SU-DHL-6 (cell line): ENCODE data around the gene NTM.

Experiments
- H2AFZ ChIP-seq: fragments of 200-600 bp; sonication (generic); 2 replicates; pipeline ENCODE4 v1.6.1; 2014; ENCODE audit warnings: low read depth, mild to moderate bottlenecking, moderate library complexity, mixed read lengths, antibody characterized with exemption, low read length; ENCODE audit not compliant: severe bottlenecking
- H3F3A ChIP-seq: fragments of 200-600 bp; shearing (Covaris generic); 2 replicates; pipeline ENCODE4 v1.6.0; 2016; ENCODE audit warnings: antibody characterized with exemption, mild to moderate bottlenecking; ENCODE audit not compliant: insufficient read depth
- H3K27ac ChIP-seq: fragments of 200-600 bp; sonication (generic); 2 replicates; pipeline ENCODE4 v1.5.1; 2016; ENCODE audit warnings: low read depth, mild to moderate bottlenecking, low read length, moderate library complexity, mixed read lengths
- H3K27me3 ChIP-seq: fragments of 200-600 bp; sonication (generic), shearing (Covaris generic); 2 replicates; pipeline ENCODE4 v1.6.0; 2014; ENCODE audit warnings: mild to moderate bottlenecking, low read length
- H3K36me3 ChIP-seq: fragments of 200-600 bp; sonication (generic); 2 replicates; pipeline ENCODE4 v1.6.1; 2014; ENCODE audit warnings: mild to moderate bottlenecking, low read length, mixed read lengths
- H3K4me2 ChIP-seq: fragments of 300-600, 200-600 bp; shearing (Covaris generic), sonication (generic); 2 replicates; pipeline ENCODE4 v1.6.0; 2014; ENCODE audit warnings: low read length, low read depth, mild to moderate bottlenecking; ENCODE audit not compliant: poor library complexity, severe bottlenecking
- H3K4me3 ChIP-seq: fragments of 200-600 bp; sonication (generic); 2 replicates; pipeline ENCODE4 v1.5.1; 2014; ENCODE audit warnings: antibody characterized with exemption, low read length, mild to moderate bottlenecking, mixed read lengths; ENCODE audit not compliant: insufficient read depth, poor library complexity, severe bottlenecking
- H3K79me2 ChIP-seq: fragments of 200-600 bp; sonication (generic); 2 replicates; pipeline ENCODE4 v1.6.1; 2014; ENCODE audit warnings: mild to moderate bottlenecking, low read length, moderate library complexity; ENCODE audit not compliant: insufficient read depth
- H3K9ac ChIP-seq: fragments of 200-600 bp; sonication (generic); 2 replicates; pipeline ENCODE4 v1.7.0; 2014; ENCODE audit warnings: mild to moderate bottlenecking, low read length
- H3K9me2 ChIP-seq: fragments of 200-600 bp; sonication (generic); replicated peaks from 2 replicates; pipeline ENCODE4 v1.6.1; 2014; ENCODE audit warnings: low read length; ENCODE audit not compliant: insufficient read depth
- H3K9me3 ChIP-seq: fragments of 200-600 bp; sonication (generic); 2 replicates; pipeline ENCODE4 v1.6.1; 2014; ENCODE audit warnings: low read length, mixed read lengths; ENCODE audit not compliant: insufficient read depth
- H4K20me1 ChIP-seq: fragments of 200-600 bp; sonication (generic); 2 replicates; pipeline ENCODE4 v1.6.1; 2014; ENCODE audit warnings: low read depth, mild to moderate bottlenecking, antibody characterized with exemption, low read length, moderate library complexity, mixed read lengths
- CTCF ChIP-seq: fragments of 200-600 bp; sonication (generic); IDR thresholded peaks from one replicate; pipeline ENCODE4 v1.5.1; 2017; ENCODE audit warnings: antibody characterized with exemption, mild to moderate bottlenecking, low read length, moderate library complexity; ENCODE audit not compliant: insufficient read depth, poor library complexity, severe bottlenecking
- EZH2phosphoT487 ChIP-seq: fragments of 200-600 bp; sonication (generic), shearing (Covaris generic); conservative IDR thresholded peaks from 2 replicates; pipeline ENCODE4 v1.6.1; 2018; ENCODE audit warnings: mild to moderate bottlenecking, antibody characterized with exemption, low read length, moderate library complexity, mixed read lengths

The NTM gene

GRCh38 chr11:131880976-131881375 lies 510.6 kb downstream of the NTM start:
- Histone ChIP-seq H3F3A (no peaks in the 10 kb centered on the region), H2AFZ (no peak overlapping the region), H3K27ac (no peak overlapping the region), H3K9me3 (no peaks in the 10 kb centered on the region), H3K4me2 (no peak overlapping the region), H3K4me3 (no peak overlapping the region), H3K27me3 (no peaks in the 10 kb centered on the region), H4K20me1 (no peaks in the 10 kb centered on the region), H3K9me2 (no peaks in the 10 kb centered on the region), H3K79me2 (no peaks in the 10 kb centered on the region), H3K36me3 (no peaks in the 10 kb centered on the region), H3K9ac (no peak overlapping the region)
- TF ChIP-seq CTCF (no peak), EZH2phosphoT487 (no peak)

DNA sequence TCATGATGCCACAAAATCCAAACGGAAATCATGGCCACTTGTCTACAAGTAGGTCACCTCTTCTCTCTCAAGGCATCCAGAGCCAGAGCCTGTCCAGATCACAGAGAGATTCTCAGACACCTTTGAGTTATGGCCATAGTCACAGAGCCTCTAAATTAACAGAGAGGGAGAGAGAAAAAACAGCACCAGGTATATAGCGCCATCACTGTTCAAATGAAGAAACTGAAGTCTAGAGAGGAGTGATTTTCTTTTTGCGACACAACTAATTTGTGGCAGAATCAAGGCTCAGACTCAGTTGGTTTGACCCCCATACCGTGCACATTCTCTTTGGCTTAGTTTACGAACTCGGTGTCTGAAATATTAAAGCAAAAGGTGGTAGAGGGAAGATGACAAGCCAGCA lies 512.9 kb downstream of the NTM start:
- no peaks in the 10 kb centered on the region for H3K79me2 ChIP-seq
- no peaks in the 10 kb centered on the region for H3K9me2 ChIP-seq
- H3F3A ChIP-seq, result no peaks in the 10 kb centered on the region
- H3K27ac ChIP-seq, result no peak overlapping the region
- no peak overlapping the region for H3K9ac ChIP-seq
- no peaks in the 10 kb centered on the region for H3K27me3 ChIP-seq
- TF ChIP-seq EZH2phosphoT487 (no peak), CTCF (no peak)
- no peak overlapping the region for H2AFZ ChIP-seq
- H3K36me3 ChIP-seq, result no peaks in the 10 kb centered on the region
- H3K4me3 ChIP-seq, result no peak overlapping the region
- no peaks in the 10 kb centered on the region for H3K9me3 ChIP-seq
- H3K4me2 ChIP-seq, result no peak overlapping the region
- no peaks in the 10 kb centered on the region for H4K20me1 ChIP-seq

DNA sequence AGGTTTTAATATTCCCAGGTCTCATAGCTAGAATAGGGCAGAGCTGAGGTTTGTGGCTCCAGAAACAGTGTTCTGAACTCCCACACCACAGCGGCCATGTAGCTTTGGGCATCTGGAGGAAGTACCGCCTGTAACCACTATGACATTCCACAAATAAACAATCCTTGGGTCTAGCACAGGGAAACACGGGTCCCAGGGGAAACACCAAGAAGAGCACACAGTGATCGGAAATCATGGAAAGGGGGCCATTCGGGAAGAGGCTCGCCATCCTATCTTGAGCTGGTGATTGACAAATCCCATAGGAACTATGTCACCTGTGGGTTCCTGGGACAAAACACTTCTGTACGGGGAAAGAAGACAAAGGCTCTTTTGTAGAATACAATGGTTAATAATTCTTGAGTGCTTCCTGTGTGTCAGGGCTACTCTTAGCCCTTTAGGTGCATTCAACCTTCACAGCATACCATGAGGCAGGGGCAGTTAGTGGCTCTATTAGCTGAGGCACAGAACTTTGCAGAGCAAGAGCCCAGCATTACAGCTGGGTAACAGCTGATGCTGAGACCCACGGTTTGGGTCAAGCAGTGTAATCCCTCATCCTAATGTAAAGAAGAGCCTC lies 514.2 kb downstream of the NTM start:
- no peak overlapping the region for H3K27ac ChIP-seq
- no peak overlapping the region for H2AFZ ChIP-seq
- no peaks in the 10 kb centered on the region for H4K20me1 ChIP-seq
- no peaks in the 10 kb centered on the region for H3K27me3 ChIP-seq
- no peak overlapping the region for H3K4me2 ChIP-seq
- H3K9ac ChIP-seq, result no peak overlapping the region
- H3K9me2 ChIP-seq, result no peaks in the 10 kb centered on the region
- no peak overlapping the region for H3K4me3 ChIP-seq
- H3K36me3 ChIP-seq, result no peaks in the 10 kb centered on the region
- H3K79me2 ChIP-seq, result no peaks in the 10 kb centered on the region
- no peaks in the 10 kb centered on the region for H3K9me3 ChIP-seq
- TF ChIP-seq EZH2phosphoT487, result no peak
- no peak for TF ChIP-seq CTCF
- H3F3A ChIP-seq, result no peaks in the 10 kb centered on the region
